ENCODE measurements around the gene LILRB2.
"Not testable (repeated sequence)": the region's sequence is repeated elsewhere in the genome, so short reads cannot be mapped to it uniquely, and the experiment has no call there.

DNA sequence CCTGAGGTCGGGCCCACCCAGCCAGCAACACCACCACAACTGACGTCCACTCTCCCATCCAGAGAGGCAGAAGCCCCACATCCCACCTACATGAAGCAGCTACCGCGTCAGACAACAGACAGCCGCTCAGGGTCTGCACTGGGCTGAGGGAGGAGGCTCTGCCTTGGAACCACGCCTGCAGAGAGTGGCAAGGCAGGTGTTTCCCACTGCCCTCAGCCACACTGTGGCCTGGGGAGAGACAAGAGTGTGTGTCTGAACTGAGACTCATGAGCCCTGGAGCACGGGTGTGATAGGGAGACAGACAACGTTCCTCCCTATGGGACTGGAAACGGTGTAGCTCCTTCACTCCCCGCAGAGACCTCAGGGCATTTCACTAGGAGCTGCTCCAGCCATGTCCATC, 5.4 kb upstream of the LILRB2 start:
- TF ChIP-seq, protein P1, sequence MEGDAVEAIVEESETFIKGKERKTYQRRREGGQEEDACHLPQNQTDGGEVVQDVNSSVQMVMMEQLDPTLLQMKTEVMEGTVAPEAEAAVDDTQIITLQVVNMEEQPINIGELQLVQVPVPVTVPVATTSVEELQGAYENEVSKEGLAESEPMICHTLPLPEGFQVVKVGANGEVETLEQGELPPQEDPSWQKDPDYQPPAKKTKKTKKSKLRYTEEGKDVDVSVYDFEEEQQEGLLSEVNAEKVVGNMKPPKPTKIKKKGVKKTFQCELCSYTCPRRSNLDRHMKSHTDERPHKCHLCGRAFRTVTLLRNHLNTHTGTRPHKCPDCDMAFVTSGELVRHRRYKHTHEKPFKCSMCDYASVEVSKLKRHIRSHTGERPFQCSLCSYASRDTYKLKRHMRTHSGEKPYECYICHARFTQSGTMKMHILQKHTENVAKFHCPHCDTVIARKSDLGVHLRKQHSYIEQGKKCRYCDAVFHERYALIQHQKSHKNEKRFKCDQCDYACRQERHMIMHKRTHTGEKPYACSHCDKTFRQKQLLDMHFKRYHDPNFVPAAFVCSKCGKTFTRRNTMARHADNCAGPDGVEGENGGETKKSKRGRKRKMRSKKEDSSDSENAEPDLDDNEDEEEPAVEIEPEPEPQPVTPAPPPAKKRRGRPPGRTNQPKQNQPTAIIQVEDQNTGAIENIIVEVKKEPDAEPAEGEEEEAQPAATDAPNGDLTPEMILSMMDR (IDR thresholded peaks at IDR 0.05) = not testable (repeated sequence)
- TF ChIP-seq POLR2A (IDR thresholded peaks at IDR 0.05) = not testable (repeated sequence)
